ENCODE data around the gene ZC3H12D. TPM values are rescaled to one million over a fixed set of nuclear protein-coding genes. Genes with fewer than 3 reads are reported as not detected.

The ZC3H12D gene
- total and polyA plus RNA-seq, 7 donors: 0.71 to 9.2 (median 3.6) TPM

- 81 to 90% methylated on average over 4 of the region's 4 CpGs for WGBS, 2 donors
- no peak overlapping the region for H3K27ac ChIP-seq
- intact Hi-C loops (cut with DNase I): no loop called here
- TF ChIP-seq POLR2A (IDR thresholded peaks at IDR 0.05): no peak
- no peak for TF ChIP-seq POLR2AphosphoS5 (IDR thresholded peaks at IDR 0.05)
- no peak for TF ChIP-seq CTCF (IDR thresholded peaks at IDR 0.05)
- TF ChIP-seq EP300 (IDR thresholded peaks at IDR 0.05): no peak
- no peaks in the 10 kb centered on the region for H3K27me3 ChIP-seq
- peaks cover 0 to 43% (median 3%) of the 10 kb centered on the region in 4 donors for H3K36me3 ChIP-seq
- no peak for DNase-seq
- H3K4me1 ChIP-seq: no peaks in the 10 kb centered on the region
- H3K4me3 ChIP-seq: no peak overlapping the region
- H3K9me3 ChIP-seq: no peaks in the 10 kb centered on the region
These were observed 26.1 kb upstream of the ZC3H12D start for GRCh38 chr6:149510793-149511512.

- H3K36me3 ChIP-seq: peaks cover 0 to 58% (median 3%) of the 10 kb centered on the region in 4 donors
- no peak overlapping the region for H3K27ac ChIP-seq
- no peaks in the 10 kb centered on the region for H3K27me3 ChIP-seq
- intact Hi-C loops (cut with DNase I): no loop called here
- no peak overlapping the region for H3K4me3 ChIP-seq
- TF ChIP-seq POLR2A (IDR thresholded peaks at IDR 0.05) (no peak), POLR2AphosphoS5 (IDR thresholded peaks at IDR 0.05) (no peak), CTCF (IDR thresholded peaks at IDR 0.05) (no peak), EP300 (IDR thresholded peaks at IDR 0.05) (no peak)
- no peak for DNase-seq
- 56 to 78% methylated on average over 3 of the region's 3 CpGs for WGBS, 2 donors
- H3K9me3 ChIP-seq: no peaks in the 10 kb centered on the region
- H3K4me1 ChIP-seq: no peaks in the 10 kb centered on the region
These were observed 23.7 kb upstream of the ZC3H12D start for GRCh38 chr6:149508485-149508884.

- WGBS, 2 donors: 94 to 98% methylated on average over 2 of the region's 2 CpGs
- Histone ChIP-seq H3K4me1 (peaks cover 0 to 2% (median 0%) of the 10 kb centered on the region in 4 donors), H3K36me3 (peaks cover 0 to 25% (median 0%) of the 10 kb centered on the region in 4 donors), H3K27me3 (no peaks in the 10 kb centered on the region), H3K4me3 (no peak overlapping the region), H3K9me3 (no peaks in the 10 kb centered on the region), H3K27ac (no peak overlapping the region)
- no peak for DNase-seq
- intact Hi-C loops (cut with DNase I): no loop called here
- TF ChIP-seq EP300 (IDR thresholded peaks at IDR 0.05): no peak
- no peak for TF ChIP-seq POLR2AphosphoS5 (IDR thresholded peaks at IDR 0.05)
- no peak for TF ChIP-seq CTCF (IDR thresholded peaks at IDR 0.05)
- TF ChIP-seq POLR2A (IDR thresholded peaks at IDR 0.05): no peak
These were observed 19.1 kb upstream of the ZC3H12D start for GRCh38 chr6:149503872-149504271.

GRCh38 chr6:149503276-149503675, 18.5 kb upstream of the ZC3H12D start:
- WGBS, 2 donors: 66 to 87% methylated on average over 2 of the region's 2 CpGs

More at GRCh38 chr6:149503276-149503675, 18.5 kb upstream of the ZC3H12D start:
- Histone ChIP-seq H3K27ac (no peak overlapping the region), H3K4me1 (peaks cover 0 to 4% (median 0%) of the 10 kb centered on the region in 4 donors), H3K27me3 (no peaks in the 10 kb centered on the region), H3K36me3 (peaks cover 0 to 25% (median 0%) of the 10 kb centered on the region in 4 donors), H3K9me3 (no peaks in the 10 kb centered on the region), H3K4me3 (no peak overlapping the region)
- TF ChIP-seq CTCF (IDR thresholded peaks at IDR 0.05) (no peak), POLR2AphosphoS5 (IDR thresholded peaks at IDR 0.05) (no peak), EP300 (IDR thresholded peaks at IDR 0.05) (no peak), POLR2A (IDR thresholded peaks at IDR 0.05) (no peak)
- intact Hi-C loops (cut with DNase I): no loop called here
- no peak for DNase-seq

Data from sigmoid colon (tissue), 7 donors.